SK-N-SH treated with all-trans-retinoic acid at 6 μM for 48 hours (cell line): Measurements from ENCODE around the gene GRIA4.

Experiments used
- ATAC-seq: fragments of 200-7000 bp; cut with Tn5 transposase; 3 replicates; pipeline ENCODE4 v1.9.1; 2020; ENCODE audit warnings: mild to moderate bottlenecking, moderate library complexity
- ARNTL ChIP-seq: fragments of 450-650 bp; formaldehyde crosslinking; IDR thresholded peaks from 2 replicates; pipeline ENCODE4 v1.5.0; 2020; ENCODE audit warnings: low read depth, mild to moderate bottlenecking, moderate library complexity, borderline replicate concordance
- BACH2 ChIP-seq: fragments of 250-450 bp; sonication (Bioruptor Pico); IDR thresholded peaks from 2 replicates; pipeline ENCODE4 v1.9.0; 2021; ENCODE audit warnings: mild to moderate bottlenecking, borderline replicate concordance
- CREB5 ChIP-seq: fragments of 250-450 bp; sonication (Bioruptor Pico); IDR thresholded peaks from 2 replicates; pipeline ENCODE4 v1.5.1; 2020; ENCODE audit warnings: low read depth, mild to moderate bottlenecking, moderate library complexity
- CSDC2 ChIP-seq: fragments of 250-450 bp; sonication (Bioruptor Pico); IDR thresholded peaks from 2 replicates; pipeline ENCODE4 v1.5.0; 2020; ENCODE audit warnings: mild to moderate bottlenecking, moderate library complexity
- ESRRG ChIP-seq: fragments of 250-450 bp; sonication (Bioruptor Pico); IDR thresholded peaks from 2 replicates; pipeline ENCODE4 v1.6.1; 2021; ENCODE audit warnings: mild to moderate bottlenecking
- GLIS3 ChIP-seq: fragments of 250-450 bp; sonication (Bioruptor Pico); IDR thresholded peaks from 2 replicates; pipeline ENCODE4 v1.5.0; 2020; ENCODE audit warnings: mild to moderate bottlenecking, moderate library complexity
- OSR1 ChIP-seq: fragments of 250-450 bp; sonication (Bioruptor Pico); IDR thresholded peaks from 2 replicates; pipeline ENCODE4 v1.8.0; 2022; ENCODE audit warnings: moderate library complexity, mild to moderate bottlenecking, inconsistent platforms
- POU6F1 ChIP-seq: fragments of 250-450 bp; sonication (Bioruptor Pico); IDR thresholded peaks from 2 replicates; pipeline ENCODE4 v1.8.0; 2021; ENCODE audit warnings: low read depth, mild to moderate bottlenecking, moderate library complexity, borderline replicate concordance
- PPARA ChIP-seq: fragments of 250-450 bp; sonication (Bioruptor Pico); IDR thresholded peaks from 2 replicates; pipeline ENCODE4 v1.5.0; 2020; ENCODE audit warnings: mild to moderate bottlenecking, borderline replicate concordance
- SNAI2 ChIP-seq: fragments of 250-450 bp; sonication (Bioruptor Pico); IDR thresholded peaks from 2 replicates; pipeline ENCODE4 v1.5.0; 2020; ENCODE audit warnings: mild to moderate bottlenecking, moderate library complexity
- TCF4 ChIP-seq: fragments of 250-450 bp; sonication (Bioruptor Pico); IDR thresholded peaks from 2 replicates; pipeline ENCODE4 v1.8.0; 2021; ENCODE audit warnings: mild to moderate bottlenecking, moderate library complexity, borderline replicate concordance
- TOX ChIP-seq: fragments of 250-450 bp; sonication (Bioruptor Pico); IDR thresholded peaks from 2 replicates; pipeline ENCODE4 v1.8.0; 2021; ENCODE audit warnings: mild to moderate bottlenecking, moderate library complexity, borderline replicate concordance
- ZC3H10 ChIP-seq: fragments of 250-450 bp; sonication (Bioruptor Pico); IDR thresholded peaks from 2 replicates; pipeline ENCODE4 v1.5.1; 2021; ENCODE audit warnings: mild to moderate bottlenecking, moderate library complexity
- ZFP3 ChIP-seq: fragments of 250-450 bp; sonication (Bioruptor Pico); IDR thresholded peaks from 2 replicates; pipeline ENCODE4 v1.5.0; 2020; ENCODE audit warnings: mild to moderate bottlenecking, moderate library complexity
- ZFP30 ChIP-seq: fragments of 450-650 bp; formaldehyde crosslinking; IDR thresholded peaks from 2 replicates; pipeline ENCODE4 v1.5.0; 2022; ENCODE audit warnings: mild to moderate bottlenecking, moderate library complexity
- ZNF565 ChIP-seq: fragments of 450-650 bp; formaldehyde crosslinking; conservative IDR thresholded peaks from 2 replicates; pipeline ENCODE4 v1.5.0; 2020; ENCODE audit warnings: low read depth, mild to moderate bottlenecking, moderate library complexity
- ZNF70 ChIP-seq: fragments of 450-650 bp; formaldehyde crosslinking; IDR thresholded peaks from 2 replicates; pipeline ENCODE4 v1.5.0; 2020; ENCODE audit warnings: mild to moderate bottlenecking, moderate library complexity
- ZNF8 ChIP-seq: fragments of 450-650 bp; formaldehyde crosslinking; IDR thresholded peaks from 2 replicates; pipeline ENCODE4 v1.5.0; 2020; ENCODE audit warnings: mild to moderate bottlenecking, moderate library complexity
- TF ChIP-seq, protein P1 (sequence below): fragments of 250-450 bp; sonication (Bioruptor Pico); IDR thresholded peaks from 2 replicates; pipeline ENCODE4 v1.8.0; 2020; ENCODE audit warnings: mild to moderate bottlenecking, moderate library complexity, borderline replicate concordance
- TF ChIP-seq, protein P2 (sequence below): fragments of 250-450 bp; sonication (Bioruptor Pico); IDR thresholded peaks from 2 replicates; pipeline ENCODE4 v1.5.1; 2021; ENCODE audit warnings: mild to moderate bottlenecking, moderate library complexity
- TF ChIP-seq, protein P3 (sequence below): fragments of 250-450 bp; sonication (Bioruptor Pico); IDR thresholded peaks from 2 replicates; pipeline ENCODE4 v1.5.0; 2020; ENCODE audit warnings: mild to moderate bottlenecking, moderate library complexity

The GRIA4 gene

GRCh38 chr11:105793092-105793491 is 183.2 kb downstream of the GRIA4 start:
- no peak for ATAC-seq
- TF ChIP-seq OSR1 (CRISPR knock-in tag): no peak
- no peak for TF ChIP-seq TCF4
- TF ChIP-seq PPARA (CRISPR knock-in tag): no peak
- TF ChIP-seq, protein P1, sequence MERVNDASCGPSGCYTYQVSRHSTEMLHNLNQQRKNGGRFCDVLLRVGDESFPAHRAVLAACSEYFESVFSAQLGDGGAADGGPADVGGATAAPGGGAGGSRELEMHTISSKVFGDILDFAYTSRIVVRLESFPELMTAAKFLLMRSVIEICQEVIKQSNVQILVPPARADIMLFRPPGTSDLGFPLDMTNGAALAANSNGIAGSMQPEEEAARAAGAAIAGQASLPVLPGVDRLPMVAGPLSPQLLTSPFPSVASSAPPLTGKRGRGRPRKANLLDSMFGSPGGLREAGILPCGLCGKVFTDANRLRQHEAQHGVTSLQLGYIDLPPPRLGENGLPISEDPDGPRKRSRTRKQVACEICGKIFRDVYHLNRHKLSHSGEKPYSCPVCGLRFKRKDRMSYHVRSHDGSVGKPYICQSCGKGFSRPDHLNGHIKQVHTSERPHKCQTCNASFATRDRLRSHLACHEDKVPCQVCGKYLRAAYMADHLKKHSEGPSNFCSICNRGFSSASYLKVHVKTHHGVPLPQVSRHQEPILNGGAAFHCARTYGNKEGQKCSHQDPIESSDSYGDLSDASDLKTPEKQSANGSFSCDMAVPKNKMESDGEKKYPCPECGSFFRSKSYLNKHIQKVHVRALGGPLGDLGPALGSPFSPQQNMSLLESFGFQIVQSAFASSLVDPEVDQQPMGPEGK (CRISPR knock-in tag): no peak
- no peak for TF ChIP-seq CREB5 (CRISPR knock-in tag)
- no peak for TF ChIP-seq BACH2 (CRISPR knock-in tag)
- TF ChIP-seq ESRRG (CRISPR knock-in tag): no peak
- TF ChIP-seq, protein P2, sequence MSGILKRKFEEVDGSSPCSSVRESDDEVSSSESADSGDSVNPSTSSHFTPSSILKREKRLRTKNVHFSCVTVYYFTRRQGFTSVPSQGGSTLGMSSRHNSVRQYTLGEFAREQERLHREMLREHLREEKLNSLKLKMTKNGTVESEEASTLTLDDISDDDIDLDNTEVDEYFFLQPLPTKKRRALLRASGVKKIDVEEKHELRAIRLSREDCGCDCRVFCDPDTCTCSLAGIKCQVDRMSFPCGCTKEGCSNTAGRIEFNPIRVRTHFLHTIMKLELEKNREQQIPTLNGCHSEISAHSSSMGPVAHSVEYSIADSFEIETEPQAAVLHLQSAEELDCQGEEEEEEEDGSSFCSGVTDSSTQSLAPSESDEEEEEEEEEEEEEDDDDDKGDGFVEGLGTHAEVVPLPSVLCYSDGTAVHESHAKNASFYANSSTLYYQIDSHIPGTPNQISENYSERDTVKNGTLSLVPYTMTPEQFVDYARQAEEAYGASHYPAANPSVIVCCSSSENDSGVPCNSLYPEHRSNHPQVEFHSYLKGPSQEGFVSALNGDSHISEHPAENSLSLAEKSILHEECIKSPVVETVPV (CRISPR knock-in tag): no peak
- TF ChIP-seq ZNF70 (CRISPR knock-in tag): no peak
- no peak for TF ChIP-seq POU6F1
- no peak for TF ChIP-seq ZFP30 (CRISPR knock-in tag)
- TF ChIP-seq CSDC2 (CRISPR knock-in tag): no peak
- TF ChIP-seq GLIS3 (CRISPR knock-in tag): no peak

DNA sequence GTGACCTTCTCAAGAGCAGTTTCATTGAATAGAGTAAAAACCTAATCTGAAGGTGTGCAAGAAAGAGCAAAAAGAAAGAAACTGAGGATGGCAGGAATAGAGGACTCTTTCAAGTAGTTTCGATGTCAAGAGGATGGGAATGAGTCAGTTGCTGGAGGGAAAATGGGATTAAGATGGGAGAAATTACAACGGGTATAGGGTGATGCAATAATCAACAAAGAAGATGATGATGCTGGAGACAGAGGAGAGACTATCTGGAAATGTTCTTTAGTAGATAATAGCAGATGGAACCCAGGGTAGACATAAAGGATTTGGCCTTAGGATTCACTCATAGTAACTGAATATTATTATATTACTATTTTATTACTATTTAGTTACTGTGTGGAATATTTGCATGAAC is 189.4 kb downstream of the GRIA4 start:
- no peak for TF ChIP-seq PPARA (CRISPR knock-in tag)
- TF ChIP-seq ZNF70 (CRISPR knock-in tag): no peak
- TF ChIP-seq ESRRG (CRISPR knock-in tag): no peak
- TF ChIP-seq, protein P3, sequence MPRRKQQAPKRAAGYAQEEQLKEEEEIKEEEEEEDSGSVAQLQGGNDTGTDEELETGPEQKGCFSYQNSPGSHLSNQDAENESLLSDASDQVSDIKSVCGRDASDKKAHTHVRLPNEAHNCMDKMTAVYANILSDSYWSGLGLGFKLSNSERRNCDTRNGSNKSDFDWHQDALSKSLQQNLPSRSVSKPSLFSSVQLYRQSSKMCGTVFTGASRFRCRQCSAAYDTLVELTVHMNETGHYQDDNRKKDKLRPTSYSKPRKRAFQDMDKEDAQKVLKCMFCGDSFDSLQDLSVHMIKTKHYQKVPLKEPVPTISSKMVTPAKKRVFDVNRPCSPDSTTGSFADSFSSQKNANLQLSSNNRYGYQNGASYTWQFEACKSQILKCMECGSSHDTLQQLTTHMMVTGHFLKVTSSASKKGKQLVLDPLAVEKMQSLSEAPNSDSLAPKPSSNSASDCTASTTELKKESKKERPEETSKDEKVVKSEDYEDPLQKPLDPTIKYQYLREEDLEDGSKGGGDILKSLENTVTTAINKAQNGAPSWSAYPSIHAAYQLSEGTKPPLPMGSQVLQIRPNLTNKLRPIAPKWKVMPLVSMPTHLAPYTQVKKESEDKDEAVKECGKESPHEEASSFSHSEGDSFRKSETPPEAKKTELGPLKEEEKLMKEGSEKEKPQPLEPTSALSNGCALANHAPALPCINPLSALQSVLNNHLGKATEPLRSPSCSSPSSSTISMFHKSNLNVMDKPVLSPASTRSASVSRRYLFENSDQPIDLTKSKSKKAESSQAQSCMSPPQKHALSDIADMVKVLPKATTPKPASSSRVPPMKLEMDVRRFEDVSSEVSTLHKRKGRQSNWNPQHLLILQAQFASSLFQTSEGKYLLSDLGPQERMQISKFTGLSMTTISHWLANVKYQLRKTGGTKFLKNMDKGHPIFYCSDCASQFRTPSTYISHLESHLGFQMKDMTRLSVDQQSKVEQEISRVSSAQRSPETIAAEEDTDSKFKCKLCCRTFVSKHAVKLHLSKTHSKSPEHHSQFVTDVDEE (CRISPR knock-in tag): no peak
- no peak for TF ChIP-seq ZNF565 (CRISPR knock-in tag)
- TF ChIP-seq GLIS3 (CRISPR knock-in tag): no peak
- TF ChIP-seq ZNF8 (CRISPR knock-in tag): no peak
- TF ChIP-seq BACH2 (CRISPR knock-in tag): no peak
- no peak for TF ChIP-seq ZFP3 (CRISPR knock-in tag)
- TF ChIP-seq SNAI2 (CRISPR knock-in tag): no peak
- TF ChIP-seq, protein P1 (CRISPR knock-in tag): no peak
- TF ChIP-seq, protein P2 (CRISPR knock-in tag): no peak
- no peak for TF ChIP-seq TOX (CRISPR knock-in tag)
- no peak for TF ChIP-seq ARNTL (CRISPR knock-in tag)
- TF ChIP-seq POU6F1: no peak
- no peak for TF ChIP-seq ZC3H10 (CRISPR knock-in tag)
- TF ChIP-seq CREB5 (CRISPR knock-in tag): no peak
- TF ChIP-seq, all 23 proteins: peak for 0
- ATAC-seq: no peak
